GM12892 (cell line): Measurements from ENCODE around the gene KCNE1.
"Not testable (repeated sequence)": the region's sequence is repeated elsewhere in the genome, so short reads cannot be mapped to it uniquely, and the experiment has no call there.

Source experiments
- POLR2A ChIP-seq: IDR thresholded peaks from 2 replicates; pipeline ENCODE4 v1.6.1; 2011; ENCODE audit warnings: low read depth, low read length, control low read depth
- POLR2AphosphoS5 ChIP-seq: IDR thresholded peaks from 2 replicates; pipeline ENCODE4 v1.6.1; 2011; ENCODE audit warnings: low read depth, low read length, control low read depth
- TAF1 ChIP-seq: IDR thresholded peaks from 2 replicates; pipeline ENCODE4 v1.6.1; 2011; ENCODE audit warnings: low read depth, mild to moderate bottlenecking, control low read depth, low read length, borderline replicate concordance

DNA sequence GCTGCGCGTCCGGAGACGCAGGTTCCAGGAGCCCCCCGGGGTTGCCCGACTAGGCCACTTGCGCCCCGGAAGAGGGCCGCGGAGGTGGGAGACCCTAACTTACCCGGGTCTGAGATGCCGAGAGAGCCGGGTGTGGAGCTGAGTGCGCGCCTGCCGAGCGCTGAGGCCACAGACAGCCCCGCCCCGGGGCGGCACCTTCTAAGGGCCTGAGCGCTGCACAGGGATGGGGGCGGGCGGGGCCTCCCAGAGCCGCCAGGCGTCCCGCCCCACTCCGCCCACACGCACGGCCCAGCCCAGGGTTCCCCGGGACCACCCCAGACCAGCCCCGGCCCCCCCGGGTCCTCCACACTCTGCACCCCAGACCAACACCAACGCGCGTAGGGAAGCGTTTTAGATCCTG, 52.6 kb downstream of the KCNE1 start:
- not testable (repeated sequence) for TF ChIP-seq POLR2AphosphoS5, POLR2A, TAF1
